K562 (cell line): Measurements from ENCODE around the gene TRIM65. TPM values are rescaled to one million over a fixed set of nuclear protein-coding genes. Genes with fewer than 3 reads are reported as not detected.
A peak's percentile ranks its signal among the peaks of the same experiment; 100 is the strongest.

Source experiments
- ATF7 ChIP-seq: fragments of 450-650 bp; IDR thresholded peaks from 2 replicates; pipeline ENCODE4 v1.7.1; 2014; ENCODE audit warnings: mild to moderate bottlenecking, moderate library complexity
- FIP1L1 ChIP-seq: fragments of 200-400 bp; formaldehyde crosslinking; IDR thresholded peaks from 2 replicates; pipeline ENCODE4 v1.6.1; 2018; ENCODE audit warnings: mild to moderate bottlenecking, low read depth, low read length; ENCODE audit not compliant: poor library complexity, severe bottlenecking
- NONO ChIP-seq, 2 experiments: fragments of 200-400 bp in 1 of 2; fragments of 450-650 bp in 1 of 2; formaldehyde crosslinking in 1 of 2; IDR thresholded peaks; 2 replicates each; pipeline ENCODE4 v1.6.1; 2017; ENCODE audit warnings: low read depth in 2 of 2, mild to moderate bottlenecking in 2 of 2, moderate library complexity in 2 of 2, low read length in 1 of 2
- NRF1 ChIP-seq, 2 experiments: fragments of 450-650 bp; IDR thresholded peaks in 1 of 2; conservative IDR thresholded peaks in 1 of 2; 2 replicates each; pipeline ENCODE4 v1.6.1; 2014; ENCODE audit warnings: mild to moderate bottlenecking in 2 of 2
- SMAD3 ChIP-seq: fragments of 450-650 bp; formaldehyde crosslinking; conservative IDR thresholded peaks from 2 replicates; pipeline ENCODE4 v1.4.0; 2020; ENCODE audit warnings: mild to moderate bottlenecking
- STAG1 ChIP-seq: sonication (generic); formaldehyde crosslinking; IDR thresholded peaks from 2 replicates; pipeline ENCODE4 v1.5.0; 2020; ENCODE audit warnings: missing genetic modification reagents, borderline replicate concordance
- ZNF224 ChIP-seq: sonication (generic); formaldehyde crosslinking; IDR thresholded peaks from 2 replicates; pipeline ENCODE4 v1.8.0; 2022; ENCODE audit warnings: mild to moderate bottlenecking, missing genetic modification reagents
- ZNF316 ChIP-seq: fragments of 450-650 bp; IDR thresholded peaks from 2 replicates; pipeline ENCODE4 v1.6.1; 2016
- polyA plus RNA-seq, 8 experiments: library from polyadenylated mRNA; depleted of rRNA in 4 of 8; stranded (reverse) in 5 of 8; unstranded in 3 of 8; fragments of >200 nt; fragmentation: Nextera tagmentation in 2 of 8; fragmentation: Illumina TruSeq in 1 of 8; extraction: Ambion mirVana in 2 of 8; extraction: Trizol in 1 of 8; gene quantifications; 2 replicates each; pipeline versions ENCODE4 v1.2.1 to v1.2.3, GENCODE V29; 2011 to 2014; ENCODE audit warnings: inconsistent platforms in 1 of 8, missing spikeins in 1 of 8
- total RNA-seq, 7 experiments: library from RNA; depleted of rRNA in 6 of 7; stranded (reverse); fragments of >200 nt in 6 of 7; fragmentation: Illumina TruSeq in 2 of 7; extraction: Trizol in 2 of 7; gene quantifications; 2 replicates each; pipeline versions ENCODE4 v1.2.1 to v1.2.3, GENCODE V29; 2011 to 2021; ENCODE audit warnings: low replicate concordance in 1 of 7
- TF ChIP-seq, protein P1 (sequence below), 2 experiments: fragments of 450-650 bp; IDR thresholded peaks; 2 replicates each; pipeline ENCODE4 v1.6.1; 2018; ENCODE audit warnings: mild to moderate bottlenecking in 2 of 2, low read depth in 1 of 2; ENCODE audit not compliant: partially characterized antibody in 2 of 2
- TF ChIP-seq, protein P2 (sequence below): fragments of 450-650 bp; IDR thresholded peaks from 2 replicates; pipeline ENCODE4 v1.6.1; 2016; ENCODE audit warnings: low read depth, mild to moderate bottlenecking, moderate library complexity
- TF ChIP-seq, protein P3 (sequence below): sonication (generic); formaldehyde crosslinking; IDR thresholded peaks from 2 replicates; pipeline ENCODE4 v1.8.0; 2022; ENCODE audit warnings: mild to moderate bottlenecking, missing genetic modification reagents
- TF ChIP-seq, protein P4 (sequence below), 2 experiments: IDR thresholded peaks; 2 replicates each; pipeline ENCODE4 v1.6.1; 2011; ENCODE audit warnings: borderline replicate concordance in 1 of 2, control low read depth in 1 of 2, low read depth in 1 of 2, low read length in 1 of 2, mild to moderate bottlenecking in 1 of 2, mixed read lengths in 1 of 2, moderate library complexity in 1 of 2; ENCODE audit not compliant: insufficient read depth in 1 of 2, insufficient read length in 1 of 2, poor library complexity in 1 of 2, severe bottlenecking in 1 of 2; ENCODE audit errors: extremely low read depth in 1 of 2

Gene TRIM65
- total and polyA plus RNA-seq, 9 of the 15 experiments (the other 6 are each of a cell fraction or from before 2014, with no cell fraction given): 2.8 to 45.7 (median 22.9) TPM

DNA sequence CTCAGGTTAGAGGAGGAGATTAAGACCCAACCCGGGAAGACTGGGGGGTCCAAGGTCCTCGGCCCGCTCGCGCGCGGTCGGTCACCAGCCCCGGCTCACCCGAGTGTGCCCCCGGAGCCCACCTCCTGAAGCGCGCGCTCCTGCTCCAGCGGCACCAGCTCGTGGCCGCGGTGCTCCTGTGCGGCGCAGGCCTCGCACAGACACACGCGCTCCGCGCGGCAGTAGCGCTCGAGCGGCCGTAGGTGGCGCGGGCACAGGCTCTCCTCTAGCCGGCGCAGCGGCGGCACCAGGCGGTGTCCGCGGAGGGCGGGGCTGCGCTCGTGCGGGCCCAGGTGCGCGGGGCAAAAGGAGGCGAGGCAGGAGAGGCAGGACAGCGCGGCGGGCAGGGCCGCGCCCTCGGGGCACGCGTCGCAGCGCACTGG, 19.0 kb downstream of the TRIM65 start (continued):
- no peak for TF ChIP-seq FIP1L1
- TF ChIP-seq, protein P1, sequence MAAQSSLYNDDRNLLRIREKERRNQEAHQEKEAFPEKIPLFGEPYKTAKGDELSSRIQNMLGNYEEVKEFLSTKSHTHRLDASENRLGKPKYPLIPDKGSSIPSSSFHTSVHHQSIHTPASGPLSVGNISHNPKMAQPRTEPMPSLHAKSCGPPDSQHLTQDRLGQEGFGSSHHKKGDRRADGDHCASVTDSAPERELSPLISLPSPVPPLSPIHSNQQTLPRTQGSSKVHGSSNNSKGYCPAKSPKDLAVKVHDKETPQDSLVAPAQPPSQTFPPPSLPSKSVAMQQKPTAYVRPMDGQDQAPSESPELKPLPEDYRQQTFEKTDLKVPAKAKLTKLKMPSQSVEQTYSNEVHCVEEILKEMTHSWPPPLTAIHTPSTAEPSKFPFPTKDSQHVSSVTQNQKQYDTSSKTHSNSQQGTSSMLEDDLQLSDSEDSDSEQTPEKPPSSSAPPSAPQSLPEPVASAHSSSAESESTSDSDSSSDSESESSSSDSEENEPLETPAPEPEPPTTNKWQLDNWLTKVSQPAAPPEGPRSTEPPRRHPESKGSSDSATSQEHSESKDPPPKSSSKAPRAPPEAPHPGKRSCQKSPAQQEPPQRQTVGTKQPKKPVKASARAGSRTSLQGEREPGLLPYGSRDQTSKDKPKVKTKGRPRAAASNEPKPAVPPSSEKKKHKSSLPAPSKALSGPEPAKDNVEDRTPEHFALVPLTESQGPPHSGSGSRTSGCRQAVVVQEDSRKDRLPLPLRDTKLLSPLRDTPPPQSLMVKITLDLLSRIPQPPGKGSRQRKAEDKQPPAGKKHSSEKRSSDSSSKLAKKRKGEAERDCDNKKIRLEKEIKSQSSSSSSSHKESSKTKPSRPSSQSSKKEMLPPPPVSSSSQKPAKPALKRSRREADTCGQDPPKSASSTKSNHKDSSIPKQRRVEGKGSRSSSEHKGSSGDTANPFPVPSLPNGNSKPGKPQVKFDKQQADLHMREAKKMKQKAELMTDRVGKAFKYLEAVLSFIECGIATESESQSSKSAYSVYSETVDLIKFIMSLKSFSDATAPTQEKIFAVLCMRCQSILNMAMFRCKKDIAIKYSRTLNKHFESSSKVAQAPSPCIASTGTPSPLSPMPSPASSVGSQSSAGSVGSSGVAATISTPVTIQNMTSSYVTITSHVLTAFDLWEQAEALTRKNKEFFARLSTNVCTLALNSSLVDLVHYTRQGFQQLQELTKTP (IDR thresholded peaks at IDR 0.05; ENCODE audit: low read depth in 1 of 2, partially characterized antibody in 2 of 2): no peak
- no peak for TF ChIP-seq ZNF224 (CRISPR knock-in tag)
- TF ChIP-seq SMAD3 (CRISPR knock-in tag): no peak
- TF ChIP-seq, protein P2, sequence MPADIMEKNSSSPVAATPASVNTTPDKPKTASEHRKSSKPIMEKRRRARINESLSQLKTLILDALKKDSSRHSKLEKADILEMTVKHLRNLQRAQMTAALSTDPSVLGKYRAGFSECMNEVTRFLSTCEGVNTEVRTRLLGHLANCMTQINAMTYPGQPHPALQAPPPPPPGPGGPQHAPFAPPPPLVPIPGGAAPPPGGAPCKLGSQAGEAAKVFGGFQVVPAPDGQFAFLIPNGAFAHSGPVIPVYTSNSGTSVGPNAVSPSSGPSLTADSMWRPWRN: no peak
- TF ChIP-seq, protein P3, sequence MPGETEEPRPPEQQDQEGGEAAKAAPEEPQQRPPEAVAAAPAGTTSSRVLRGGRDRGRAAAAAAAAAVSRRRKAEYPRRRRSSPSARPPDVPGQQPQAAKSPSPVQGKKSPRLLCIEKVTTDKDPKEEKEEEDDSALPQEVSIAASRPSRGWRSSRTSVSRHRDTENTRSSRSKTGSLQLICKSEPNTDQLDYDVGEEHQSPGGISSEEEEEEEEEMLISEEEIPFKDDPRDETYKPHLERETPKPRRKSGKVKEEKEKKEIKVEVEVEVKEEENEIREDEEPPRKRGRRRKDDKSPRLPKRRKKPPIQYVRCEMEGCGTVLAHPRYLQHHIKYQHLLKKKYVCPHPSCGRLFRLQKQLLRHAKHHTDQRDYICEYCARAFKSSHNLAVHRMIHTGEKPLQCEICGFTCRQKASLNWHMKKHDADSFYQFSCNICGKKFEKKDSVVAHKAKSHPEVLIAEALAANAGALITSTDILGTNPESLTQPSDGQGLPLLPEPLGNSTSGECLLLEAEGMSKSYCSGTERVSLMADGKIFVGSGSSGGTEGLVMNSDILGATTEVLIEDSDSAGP (CRISPR knock-in tag): no peak
- TF ChIP-seq NRF1 (conservative IDR thresholded peaks at IDR 0.05 in 1 of 2, IDR thresholded peaks at IDR 0.05 in 1 of 2): peak; percentile 70 to 74
- TF ChIP-seq, protein P4, sequence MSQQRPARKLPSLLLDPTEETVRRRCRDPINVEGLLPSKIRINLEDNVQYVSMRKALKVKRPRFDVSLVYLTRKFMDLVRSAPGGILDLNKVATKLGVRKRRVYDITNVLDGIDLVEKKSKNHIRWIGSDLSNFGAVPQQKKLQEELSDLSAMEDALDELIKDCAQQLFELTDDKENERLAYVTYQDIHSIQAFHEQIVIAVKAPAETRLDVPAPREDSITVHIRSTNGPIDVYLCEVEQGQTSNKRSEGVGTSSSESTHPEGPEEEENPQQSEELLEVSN (IDR thresholded peaks at IDR 0.05; ENCODE audit: borderline replicate concordance in 1 of 2, extremely low read depth in 1 of 2, insufficient read depth in 1 of 2, insufficient read length in 1 of 2, low read depth in 1 of 2, low read length in 1 of 2, poor library complexity in 1 of 2, severe bottlenecking in 1 of 2): peak in 1 of 2 experiments; percentile 79
- TF ChIP-seq STAG1 (CRISPR knock-in tag): no peak
- no peak for TF ChIP-seq ATF7
- 0 out of 4 replicates have a peak, but pooled peaks of 1 of the 2 experiments have one; percentile 13 for TF ChIP-seq NONO (IDR thresholded peaks at IDR 0.05; ENCODE audit: low read depth in 2 of 2, low read length in 1 of 2)
- no peak for TF ChIP-seq ZNF316
